ENCODE results near the gene ERC2.

Gene ERC2

GRCh38 chr3:55639896-55640765, 828.1 kb downstream of the ERC2 start:
- no peak for DNase-seq (ENCODE audit: low read depth)

- no peak for DNase-seq (ENCODE audit: low read depth)
Observed at GRCh38 chr3:55639143-55639542, 829.1 kb downstream of the ERC2 start.

DNA sequence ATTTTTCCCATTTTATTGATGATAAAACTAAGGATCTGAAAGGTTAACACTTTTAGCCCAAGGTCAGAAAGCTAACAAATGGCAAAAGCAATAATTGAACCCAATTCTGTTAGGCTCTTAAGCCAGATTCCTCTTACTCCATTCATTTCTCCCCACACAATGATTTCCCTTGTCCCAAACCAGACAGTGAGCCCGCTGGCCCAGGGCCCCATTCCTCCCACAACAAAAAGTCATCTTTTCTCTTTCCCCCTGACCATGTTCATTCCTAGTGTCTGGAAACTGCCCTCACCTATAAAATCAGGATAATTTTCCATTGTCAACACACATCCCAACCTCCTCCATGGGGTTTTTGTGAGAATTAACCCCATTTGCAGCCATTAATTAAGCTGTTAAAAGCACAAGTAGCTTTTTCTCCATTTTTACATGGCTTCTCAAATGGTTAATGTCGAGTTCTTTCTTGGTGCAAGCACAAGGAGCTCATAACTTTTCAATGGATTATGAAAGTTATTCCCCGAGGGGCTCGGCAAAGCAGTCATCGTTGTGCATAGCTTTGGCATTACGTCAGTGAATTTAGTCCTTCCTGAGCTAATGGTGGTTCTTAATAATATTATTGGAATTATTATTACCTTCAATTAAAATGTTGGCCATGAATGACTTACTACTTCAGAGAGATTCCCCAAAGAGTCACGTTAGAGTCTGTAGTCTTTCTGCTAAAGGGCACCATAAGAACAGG, 830.2 kb downstream of the ERC2 start:
- DNase-seq (ENCODE audit: low read depth): no peak

DNA sequence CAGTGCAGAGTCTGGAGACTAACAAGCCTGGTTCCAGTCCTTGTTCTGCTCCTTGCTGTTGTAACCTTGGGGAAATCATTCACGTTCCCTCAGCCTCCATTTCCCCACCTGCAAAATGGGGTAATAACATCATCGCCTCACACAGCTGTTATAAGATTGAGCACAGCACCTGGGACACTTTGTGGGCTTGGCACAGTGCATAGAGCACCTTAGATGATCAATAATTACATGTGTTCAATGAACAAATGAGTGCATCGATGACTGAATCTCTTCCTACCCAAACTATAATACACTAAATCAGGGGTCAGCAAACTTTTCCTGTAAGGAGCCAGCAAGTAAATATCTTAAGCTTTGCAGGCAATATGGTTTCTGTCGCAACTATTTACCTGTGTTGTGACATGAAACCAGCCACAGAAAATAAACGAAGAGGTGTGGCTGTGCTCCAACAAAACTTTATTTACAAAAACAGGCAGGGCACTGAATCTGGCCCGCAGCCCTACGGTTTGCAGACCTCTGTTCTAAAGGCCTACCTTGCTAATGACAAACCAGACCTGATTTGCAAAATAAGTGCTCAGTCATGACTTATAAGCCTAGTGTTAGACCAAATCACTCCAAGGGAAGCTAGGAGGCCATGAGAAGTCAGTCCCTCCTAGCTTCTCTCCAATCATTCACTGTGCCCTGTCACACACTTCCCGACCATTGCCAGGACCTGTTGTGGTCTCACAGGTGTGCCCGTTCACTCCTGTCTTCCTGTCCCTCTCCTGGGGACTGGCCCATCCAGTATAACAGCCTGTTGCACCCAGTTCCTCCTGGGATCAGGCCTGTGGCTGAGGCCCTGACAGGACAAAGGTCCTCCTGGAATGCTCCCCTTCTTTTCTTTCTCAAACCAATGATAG, 831.7 kb downstream of the ERC2 start:
- DNase-seq (ENCODE audit: low read depth): no peak

DNA sequence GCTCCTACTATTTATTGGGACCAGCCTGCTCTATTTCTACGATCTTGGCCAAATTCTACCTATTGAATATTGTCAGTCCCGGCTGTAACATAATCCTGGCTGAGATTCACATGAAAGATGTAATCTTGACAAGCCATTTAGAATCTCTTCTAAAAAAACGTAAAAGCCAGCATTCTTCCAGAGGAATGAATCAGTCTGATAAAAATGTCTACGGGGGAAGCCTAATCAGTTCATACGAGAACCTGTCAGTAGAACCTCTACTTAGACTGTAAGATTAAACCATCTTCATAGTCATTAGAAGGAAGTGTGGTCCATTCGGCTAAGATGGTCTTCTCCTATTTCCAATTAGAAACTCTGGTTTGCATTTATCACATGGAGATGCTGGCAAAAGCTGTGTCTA, 833.9 kb downstream of the ERC2 start:
- DNase-seq (ENCODE audit: low read depth): no peak

GRCh38 chr3:55633333-55633732, 834.9 kb downstream of the ERC2 start:
- no peak for DNase-seq (ENCODE audit: low read depth)

GRCh38 chr3:55631766-55632331, 836.4 kb downstream of the ERC2 start:
- DNase-seq (ENCODE audit: low read depth): no peak

GRCh38 chr3:55630921-55631299, 837.4 kb downstream of the ERC2 start:
- no peak for DNase-seq (ENCODE audit: low read depth)

- DNase-seq (ENCODE audit: low read depth): no peak
Observed at GRCh38 chr3:55630280-55630920, 837.9 kb downstream of the ERC2 start.

DNA sequence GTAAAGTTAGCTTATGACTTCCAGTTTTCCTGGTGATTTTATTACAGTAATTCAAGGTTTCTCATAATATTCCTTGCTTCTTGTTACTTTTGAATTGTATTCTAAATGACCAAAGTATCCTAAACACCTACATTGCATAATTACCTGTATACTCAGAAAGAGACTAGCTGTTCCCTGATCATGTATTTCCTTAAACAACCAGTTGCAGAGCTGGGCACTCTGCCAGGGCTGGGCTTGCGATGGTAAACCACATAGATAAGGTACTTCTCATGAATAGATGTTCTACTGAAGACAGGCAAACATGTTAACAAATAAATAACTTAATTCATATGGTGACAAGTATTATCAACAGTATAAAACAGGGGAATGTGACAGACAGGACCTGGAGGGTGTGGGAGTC, 838.8 kb downstream of the ERC2 start:
- DNase-seq (ENCODE audit: low read depth): no peak

DNA sequence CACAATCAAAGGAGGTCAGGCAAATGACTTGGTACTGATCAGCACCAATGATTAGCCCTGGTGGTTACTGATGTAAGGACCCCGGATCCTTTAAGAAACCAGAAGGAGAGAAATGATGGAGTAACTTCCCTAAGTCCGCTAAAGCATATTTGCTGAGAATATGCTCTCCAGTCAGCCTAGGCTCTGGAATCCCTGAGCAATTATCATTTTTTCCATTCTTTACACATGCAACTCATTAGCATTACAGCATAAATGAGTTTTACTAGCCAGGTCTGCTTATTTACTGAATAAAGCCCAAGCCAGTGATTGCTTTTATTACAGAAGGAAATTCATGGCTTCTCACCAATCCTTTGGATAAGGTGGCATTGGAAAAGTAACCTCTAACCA, 842.0 kb downstream of the ERC2 start:
- DNase-seq (ENCODE audit: low read depth): no peak

- no peak for DNase-seq (ENCODE audit: low read depth)
Observed at GRCh38 chr3:55624238-55624637, 844.0 kb downstream of the ERC2 start.

- no peak for DNase-seq (ENCODE audit: low read depth)
Observed at GRCh38 chr3:55623786-55624185, 844.5 kb downstream of the ERC2 start.

DNA sequence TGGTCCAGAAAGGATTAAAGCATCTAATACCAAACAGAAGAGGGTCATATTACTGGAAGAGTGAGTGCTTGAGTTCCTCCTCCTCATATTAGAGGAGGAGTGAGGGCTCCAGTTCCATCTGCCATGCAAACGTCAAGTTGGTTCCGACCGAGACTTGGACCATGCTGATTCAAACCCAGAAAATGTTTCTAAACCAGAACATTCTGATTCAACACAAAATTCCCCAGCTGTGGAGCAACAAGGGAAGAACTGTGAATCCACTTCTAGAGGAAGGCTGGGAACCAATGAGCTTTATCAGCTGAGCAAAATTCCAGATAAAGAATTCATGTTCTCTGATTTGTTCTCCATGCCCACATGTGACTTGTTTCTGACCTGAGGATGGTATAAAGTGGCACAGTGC, 845.5 kb downstream of the ERC2 start:
- DNase-seq (ENCODE audit: low read depth): no peak

DNA sequence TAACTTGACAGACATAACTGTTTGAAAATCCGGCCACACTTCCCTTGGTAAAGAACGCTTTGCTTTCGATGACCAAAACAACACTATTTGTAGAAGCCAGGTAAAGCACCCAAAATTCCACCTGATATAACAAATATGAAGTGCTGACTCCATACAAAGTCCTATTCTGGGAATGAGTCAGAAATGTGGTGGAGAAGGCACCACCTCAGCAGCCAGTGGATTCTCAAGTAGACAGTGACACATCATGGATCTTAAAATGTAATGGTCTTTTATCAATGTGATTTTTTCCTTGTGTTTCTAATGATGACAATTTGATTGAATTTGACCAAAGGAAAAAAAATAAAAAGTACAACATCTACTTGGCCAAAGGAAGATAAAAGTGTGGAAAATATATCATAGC, 846.2 kb downstream of the ERC2 start:
- DNase-seq (ENCODE audit: low read depth): no peak

GRCh38 chr3:55621648-55622047, 846.6 kb downstream of the ERC2 start:
- DNase-seq (ENCODE audit: low read depth): no peak

DNA sequence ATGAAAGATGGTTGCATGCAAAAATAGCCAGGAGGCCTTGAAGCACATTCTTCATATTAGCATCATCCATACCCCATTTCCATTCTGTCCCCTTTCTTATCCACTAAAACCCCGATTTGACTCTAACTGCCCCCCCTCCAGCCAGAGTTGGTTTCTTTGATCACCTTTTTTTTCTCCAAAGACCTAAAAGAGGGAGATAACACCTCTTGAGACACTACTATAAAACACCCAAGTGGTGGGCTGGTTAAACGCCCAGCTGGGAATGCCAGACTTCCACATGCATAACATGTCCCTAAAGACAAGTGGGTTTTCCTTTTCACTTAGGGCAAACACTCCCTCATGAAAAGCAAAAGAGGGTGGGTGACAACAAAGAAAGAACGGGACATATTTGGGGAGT, 847.2 kb downstream of the ERC2 start:
- no peak for DNase-seq (ENCODE audit: low read depth)

- DNase-seq (ENCODE audit: low read depth): no peak
Observed at GRCh38 chr3:55620351-55621025, 847.8 kb downstream of the ERC2 start.

GRCh38 chr3:55619046-55619808, 849.0 kb downstream of the ERC2 start:
- no peak for DNase-seq (ENCODE audit: low read depth)

DNA sequence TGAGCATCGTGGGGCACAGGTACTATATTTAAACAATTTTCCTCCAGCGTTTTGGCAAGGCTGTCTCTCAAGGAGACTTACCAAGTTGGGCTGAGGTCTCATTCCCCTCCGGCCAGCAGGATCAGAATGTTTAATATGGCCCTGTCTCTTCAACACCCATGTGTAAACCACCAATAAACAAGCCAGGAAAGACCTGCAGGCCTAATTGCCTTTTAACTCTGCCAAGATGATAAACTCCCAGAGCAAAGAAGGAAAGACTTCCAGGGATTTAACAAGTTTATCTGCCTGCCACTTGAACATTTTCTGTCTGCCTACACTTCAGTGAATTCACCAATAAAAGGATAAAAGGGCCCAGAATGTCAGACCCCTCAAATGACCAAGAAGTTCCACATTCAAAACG, 850.9 kb downstream of the ERC2 start:
- DNase-seq (ENCODE audit: low read depth): no peak

Measured in stromal cell of bone marrow (primary cell).